Neural progenitor cell (in vitro differentiated cells): Measurements from ENCODE around the gene ZFP90.
"Not testable (repeated sequence)": the region's sequence is repeated elsewhere in the genome, so short reads cannot be mapped to it uniquely, and the experiment has no call there.

Experiments used
- CTCF ChIP-seq: fragments of 200-600 bp; sonication (generic); IDR thresholded peaks from 2 replicates; pipeline ENCODE4 v1.5.1; 2017; ENCODE audit warnings: antibody characterized with exemption, mild to moderate bottlenecking
- EZH2phosphoT487 ChIP-seq: fragments of 200-600 bp; sonication (generic); IDR thresholded peaks from 2 replicates; pipeline ENCODE4 v1.6.1; 2017; ENCODE audit warnings: antibody characterized with exemption

GRCh38 chr16:68494261-68494660, 44.8 kb upstream of the ZFP90 start:
- TF ChIP-seq CTCF, EZH2phosphoT487: not testable (repeated sequence)
